ENCODE results near the gene MXRA5.

DNA sequence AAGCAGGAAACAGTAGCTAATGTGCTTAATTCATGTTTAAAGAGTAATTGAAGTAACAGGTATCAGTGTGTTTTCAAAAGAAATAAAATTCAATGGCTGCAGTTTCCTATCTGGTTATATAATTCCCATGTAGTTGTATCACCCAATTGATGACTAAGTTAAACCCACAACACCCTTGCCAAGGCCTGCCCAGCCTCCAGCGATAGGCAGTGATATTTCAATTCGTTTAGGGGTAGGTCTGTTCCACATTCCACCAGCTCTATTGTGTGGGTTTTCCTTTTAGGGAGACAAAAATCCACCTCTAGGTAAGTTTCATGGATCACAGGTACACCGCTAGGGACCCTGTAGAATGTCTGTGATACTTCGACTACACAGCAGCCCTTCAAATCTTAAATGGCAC is 24.7 kb upstream of the MXRA5 start:
- TF ChIP-seq, protein P1, sequence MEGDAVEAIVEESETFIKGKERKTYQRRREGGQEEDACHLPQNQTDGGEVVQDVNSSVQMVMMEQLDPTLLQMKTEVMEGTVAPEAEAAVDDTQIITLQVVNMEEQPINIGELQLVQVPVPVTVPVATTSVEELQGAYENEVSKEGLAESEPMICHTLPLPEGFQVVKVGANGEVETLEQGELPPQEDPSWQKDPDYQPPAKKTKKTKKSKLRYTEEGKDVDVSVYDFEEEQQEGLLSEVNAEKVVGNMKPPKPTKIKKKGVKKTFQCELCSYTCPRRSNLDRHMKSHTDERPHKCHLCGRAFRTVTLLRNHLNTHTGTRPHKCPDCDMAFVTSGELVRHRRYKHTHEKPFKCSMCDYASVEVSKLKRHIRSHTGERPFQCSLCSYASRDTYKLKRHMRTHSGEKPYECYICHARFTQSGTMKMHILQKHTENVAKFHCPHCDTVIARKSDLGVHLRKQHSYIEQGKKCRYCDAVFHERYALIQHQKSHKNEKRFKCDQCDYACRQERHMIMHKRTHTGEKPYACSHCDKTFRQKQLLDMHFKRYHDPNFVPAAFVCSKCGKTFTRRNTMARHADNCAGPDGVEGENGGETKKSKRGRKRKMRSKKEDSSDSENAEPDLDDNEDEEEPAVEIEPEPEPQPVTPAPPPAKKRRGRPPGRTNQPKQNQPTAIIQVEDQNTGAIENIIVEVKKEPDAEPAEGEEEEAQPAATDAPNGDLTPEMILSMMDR (IDR thresholded peaks at IDR 0.05): no peak
- no peak for TF ChIP-seq POLR2A (IDR thresholded peaks at IDR 0.05)
